ENCODE data around the gene MLF2.

DNA sequence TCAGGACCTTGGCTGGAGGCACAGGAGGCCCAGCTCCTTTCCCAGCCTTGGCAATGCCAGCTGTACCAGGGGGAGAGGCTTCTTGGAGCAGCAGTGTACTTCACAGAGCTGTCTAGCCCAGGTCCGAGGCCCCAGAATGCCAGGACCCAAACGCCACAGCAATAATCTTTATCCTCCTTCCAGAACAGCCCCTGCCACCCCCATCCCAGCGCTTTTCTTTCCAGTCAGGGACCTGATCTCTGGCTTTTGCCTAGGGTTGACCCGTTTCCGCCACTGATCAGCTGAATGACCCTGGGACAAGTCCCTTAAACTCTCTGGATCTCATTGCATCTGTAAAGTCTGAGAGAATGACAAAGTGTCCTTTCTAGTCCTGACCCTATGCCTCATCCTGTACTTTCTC lies 24.4 kb upstream of the MLF2 start:
- TF ChIP-seq, protein P1, sequence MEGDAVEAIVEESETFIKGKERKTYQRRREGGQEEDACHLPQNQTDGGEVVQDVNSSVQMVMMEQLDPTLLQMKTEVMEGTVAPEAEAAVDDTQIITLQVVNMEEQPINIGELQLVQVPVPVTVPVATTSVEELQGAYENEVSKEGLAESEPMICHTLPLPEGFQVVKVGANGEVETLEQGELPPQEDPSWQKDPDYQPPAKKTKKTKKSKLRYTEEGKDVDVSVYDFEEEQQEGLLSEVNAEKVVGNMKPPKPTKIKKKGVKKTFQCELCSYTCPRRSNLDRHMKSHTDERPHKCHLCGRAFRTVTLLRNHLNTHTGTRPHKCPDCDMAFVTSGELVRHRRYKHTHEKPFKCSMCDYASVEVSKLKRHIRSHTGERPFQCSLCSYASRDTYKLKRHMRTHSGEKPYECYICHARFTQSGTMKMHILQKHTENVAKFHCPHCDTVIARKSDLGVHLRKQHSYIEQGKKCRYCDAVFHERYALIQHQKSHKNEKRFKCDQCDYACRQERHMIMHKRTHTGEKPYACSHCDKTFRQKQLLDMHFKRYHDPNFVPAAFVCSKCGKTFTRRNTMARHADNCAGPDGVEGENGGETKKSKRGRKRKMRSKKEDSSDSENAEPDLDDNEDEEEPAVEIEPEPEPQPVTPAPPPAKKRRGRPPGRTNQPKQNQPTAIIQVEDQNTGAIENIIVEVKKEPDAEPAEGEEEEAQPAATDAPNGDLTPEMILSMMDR (IDR thresholded peaks at IDR 0.05) = no peak
- no peak for TF ChIP-seq POLR2A (IDR thresholded peaks at IDR 0.05)
